ENCODE measurements around the gene PHACTR1.

DNA sequence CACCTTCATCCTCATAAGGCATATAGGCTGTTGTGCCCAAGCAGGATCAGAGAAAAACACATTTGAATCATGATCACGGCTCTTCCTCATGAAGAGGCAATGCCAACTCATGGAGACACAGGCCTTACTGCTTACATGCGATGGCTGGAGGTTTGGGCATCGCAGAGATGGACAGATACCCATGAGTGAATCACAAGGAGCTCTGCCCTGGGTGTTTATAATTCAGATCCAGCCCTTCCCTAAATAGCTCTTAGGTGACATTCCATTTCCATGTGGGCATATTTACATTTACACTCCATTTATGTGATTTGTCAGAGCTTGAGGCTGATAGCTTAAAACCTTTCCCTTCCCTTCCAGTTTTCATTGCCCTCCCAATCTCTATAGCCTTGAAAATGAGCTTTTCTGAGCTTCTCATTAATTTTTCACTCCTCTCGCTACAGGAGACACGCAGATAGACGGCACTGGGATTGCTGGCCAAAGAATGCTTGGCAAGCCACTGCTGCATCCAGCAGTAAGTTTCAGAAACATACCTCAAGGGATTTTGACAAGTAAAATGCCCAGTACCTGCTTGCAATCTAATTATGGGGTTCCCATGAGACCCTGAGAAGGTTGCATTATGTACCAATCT is 362.6 kb downstream of the PHACTR1 start:
- no peak for TF ChIP-seq POLR2A (IDR thresholded peaks at IDR 0.05; ENCODE audit: low read length)
- TF ChIP-seq GATA1 (IDR thresholded peaks at IDR 0.05; ENCODE audit: low read depth, low read length), result no peak
